Measurements from ENCODE around the gene SNAI1.

Gene SNAI1

GRCh38 chr20:50013976-50014375, 31.2 kb downstream of the SNAI1 start:
- no peak for DNase-seq (ENCODE audit: low read depth)

- DNase-seq (ENCODE audit: low read depth), result no peak
These were observed 32.1 kb downstream of the SNAI1 start for GRCh38 chr20:50014570-50015562.

- DNase-seq (ENCODE audit: low read depth), result no peak
These were observed 32.8 kb downstream of the SNAI1 start for GRCh38 chr20:50015636-50015992.

GRCh38 chr20:50015993-50016770, 33.4 kb downstream of the SNAI1 start:
- no peak for DNase-seq (ENCODE audit: low read depth)

GRCh38 chr20:50017160-50017559, 34.4 kb downstream of the SNAI1 start:
- no peak for DNase-seq (ENCODE audit: low read depth)

- DNase-seq (ENCODE audit: low read depth), result no peak
These were observed 34.9 kb downstream of the SNAI1 start for GRCh38 chr20:50017576-50018248.

- DNase-seq (ENCODE audit: low read depth), result no peak
These were observed 36.9 kb downstream of the SNAI1 start for GRCh38 chr20:50019466-50020256.

- DNase-seq (ENCODE audit: low read depth), result no peak
These were observed 37.5 kb downstream of the SNAI1 start for GRCh38 chr20:50020288-50020687.

GRCh38 chr20:50022676-50023075, 39.9 kb downstream of the SNAI1 start:
- no peak for DNase-seq (ENCODE audit: low read depth)

GRCh38 chr20:50023116-50023805, 40.5 kb downstream of the SNAI1 start:
- DNase-seq (ENCODE audit: low read depth), result no peak

GRCh38 chr20:50026746-50027575, 44.2 kb downstream of the SNAI1 start:
- DNase-seq (ENCODE audit: low read depth), result no peak

- DNase-seq (ENCODE audit: low read depth), result no peak
These were observed 44.9 kb downstream of the SNAI1 start for GRCh38 chr20:50027611-50028105.

- no peak for DNase-seq (ENCODE audit: low read depth)
These were observed 46.4 kb downstream of the SNAI1 start for GRCh38 chr20:50029083-50029696.

GRCh38 chr20:50029697-50030461, 47.1 kb downstream of the SNAI1 start:
- no peak for DNase-seq (ENCODE audit: low read depth)

GRCh38 chr20:50032955-50033666, 50.3 kb downstream of the SNAI1 start:
- no peak for DNase-seq (ENCODE audit: low read depth)

- DNase-seq (ENCODE audit: low read depth), result no peak
These were observed 51.9 kb downstream of the SNAI1 start for GRCh38 chr20:50034567-50035180.

- no peak for DNase-seq (ENCODE audit: low read depth)
These were observed 53.9 kb downstream of the SNAI1 start for GRCh38 chr20:50036703-50037102.

GRCh38 chr20:50037123-50037522, 54.3 kb downstream of the SNAI1 start:
- DNase-seq (ENCODE audit: low read depth), result no peak
